GM12878 (cell line): ENCODE results near the gene MID2.

Source experiments
- BCLAF1 ChIP-seq: fragments of 450-650 bp; IDR thresholded peaks from 2 replicates; pipeline ENCODE4 v1.6.1; 2017; ENCODE audit warnings: antibody characterized with exemption, mild to moderate bottlenecking, moderate library complexity
- BRCA1 ChIP-seq: IDR thresholded peaks from 2 replicates; pipeline ENCODE4 v1.6.1; 2011; ENCODE audit warnings: low read depth, low read length, improper control_type of control experiment
- CREM ChIP-seq: IDR thresholded peaks from 2 replicates; pipeline ENCODE4 v1.6.1; 2014; ENCODE audit warnings: antibody characterized with exemption, low read depth
- CTCF ChIP-seq, 3 experiments: IDR thresholded peaks in 2 of 3; conservative IDR thresholded peaks in 1 of 3; 2 replicates each; pipeline ENCODE4 v1.5.1; 2011; ENCODE audit warnings: low read depth in 3 of 3, low read length in 3 of 3, mild to moderate bottlenecking in 3 of 3, control low read depth in 2 of 3, moderate library complexity in 2 of 3, inconsistent platforms in 1 of 3, mixed read lengths in 1 of 3; ENCODE audit not compliant: control insufficient read depth in 2 of 3, insufficient read depth in 1 of 3; ENCODE audit errors: extremely low read depth in 1 of 3
- CUX1 ChIP-seq: IDR thresholded peaks from 2 replicates; pipeline ENCODE4 v1.6.1; 2012; ENCODE audit warnings: improper control_type of control experiment, low read depth, low read length; ENCODE audit not compliant: insufficient replicate concordance
- EGR1 ChIP-seq, 2 experiments: IDR thresholded peaks; 1 replicate in 1 of 2; 2 replicates in 1 of 2; pipeline ENCODE4 v1.6.1; 2011 to 2012; ENCODE audit warnings: low read depth in 2 of 2, low read length in 2 of 2, borderline replicate concordance in 1 of 2, mild to moderate bottlenecking in 1 of 2, moderate library complexity in 1 of 2
- EZH2 ChIP-seq: IDR thresholded peaks from 2 replicates; pipeline ENCODE4 v1.6.1; 2012; ENCODE audit warnings: low read depth, mild to moderate bottlenecking, control low read depth, inconsistent platforms, low read length, borderline replicate concordance; ENCODE audit not compliant: control insufficient read depth
- MAX ChIP-seq: IDR thresholded peaks from 2 replicates; pipeline ENCODE4 v1.6.1; 2012; ENCODE audit warnings: low read depth, low read length, improper control_type of control experiment
- NFIC ChIP-seq: IDR thresholded peaks from 2 replicates; pipeline ENCODE4 v1.6.1; 2012; ENCODE audit warnings: low read depth, mild to moderate bottlenecking, inconsistent platforms, low read length, moderate library complexity
- POLR2AphosphoS5 ChIP-seq: IDR thresholded peaks from 2 replicates; pipeline ENCODE4 v1.6.1; 2011; ENCODE audit warnings: mild to moderate bottlenecking, low read length, inconsistent platforms
- REST ChIP-seq: IDR thresholded peaks from 2 replicates; pipeline ENCODE4 v1.6.1; 2012; ENCODE audit warnings: mild to moderate bottlenecking, low read depth, low read length
- SIX5 ChIP-seq: IDR thresholded peaks from 2 replicates; pipeline ENCODE4 v1.6.1; 2011; ENCODE audit warnings: mild to moderate bottlenecking, low read depth, low read length, moderate library complexity; ENCODE audit not compliant: severe bottlenecking
- ZBTB33 ChIP-seq: fragments of 450-650 bp; IDR thresholded peaks from 2 replicates; pipeline ENCODE4 v1.6.1; 2017; ENCODE audit warnings: mild to moderate bottlenecking

GRCh38 chrX:107934262-107934661 is 108.6 kb downstream of the MID2 start:
- TF ChIP-seq SIX5 (no peak), NFIC (no peak), CTCF (IDR thresholded peaks at IDR 0.05 in 2 of 3, conservative IDR thresholded peaks at IDR 0.05 in 1 of 3; ENCODE audit: control insufficient read depth in 2 of 3, extremely low read depth in 1 of 3, insufficient read depth in 1 of 3, low read depth in 3 of 3, low read length in 3 of 3) (no peak), EZH2 (no peak), EGR1 (IDR thresholded peaks at IDR 0.05; ENCODE audit: borderline replicate concordance in 1 of 2, low read depth in 2 of 2, low read length in 2 of 2) (no peak), BCLAF1 (no peak), POLR2AphosphoS5 (no peak), ZBTB33 (no peak), REST (no peak; the same call in 1 of the 2 replicates), CREM (no peak), CUX1 (no peak), MAX (no peak), BRCA1 (no peak)
